Esophagus muscularis mucosa (tissue), 3 donors: ENCODE results near the gene HSPB2.

Experiments
- EP300 ChIP-seq: sonication (generic); formaldehyde crosslinking; IDR thresholded peaks from one replicate; pipeline ENCODE4 v1.6.1; 2017; ENCODE audit warnings: antibody characterized with exemption
- POLR2AphosphoS5 ChIP-seq, 2 donors: sonication (generic); formaldehyde crosslinking; IDR thresholded peaks; one replicate each; pipeline ENCODE4 v1.6.1; 2017; ENCODE audit warnings: antibody characterized with exemption in 2 of 2

DNA sequence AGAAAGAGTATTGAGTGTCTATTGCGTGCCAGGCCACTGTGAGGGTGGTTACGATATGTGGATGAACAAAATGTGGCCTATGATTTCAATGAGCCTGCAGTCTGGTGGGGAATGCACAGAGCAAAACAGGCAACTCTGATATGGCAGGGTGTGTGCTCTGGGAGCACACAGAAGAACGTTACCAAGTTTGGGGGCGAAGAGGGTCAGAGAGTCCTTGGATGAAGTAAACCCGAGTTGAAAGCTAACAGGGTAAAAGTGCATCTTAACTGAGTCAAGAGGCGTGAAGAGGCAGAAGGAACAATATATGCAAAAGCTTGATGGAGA lies 32.9 kb upstream of the HSPB2 start:
- TF ChIP-seq EP300 (no peak), POLR2AphosphoS5 (IDR thresholded peaks at IDR 0.05) (no peak)
